T-helper 1 cell (primary cell): ENCODE data around the gene ARL8A.
A peak's percentile ranks its signal among the peaks of the same experiment; 100 is the strongest.
"Not testable (repeated sequence)": the region's sequence is repeated elsewhere in the genome, so short reads cannot be mapped to it uniquely, and the experiment has no call there.

Experiments
- DNase-seq, 5 donors: peaks; one replicate each; pipeline ENCODE4 v3.0.0-alpha.2; 2012 to 2020

Gene ARL8A

GRCh38 chr1:202173993-202174392 is 29.5 kb upstream of the ARL8A start:
- DNase-seq = no peak

GRCh38 chr1:202172015-202172355 is 27.4 kb upstream of the ARL8A start:
- peak in 1 of 5 donors; percentile 23 for DNase-seq

GRCh38 chr1:202171292-202172014 is 26.9 kb upstream of the ARL8A start:
- DNase-seq = no peak

- no peak for DNase-seq
These were observed 26.2 kb upstream of the ARL8A start for GRCh38 chr1:202170726-202171125.

GRCh38 chr1:202168861-202169260 is 24.3 kb upstream of the ARL8A start:
- no peak for DNase-seq

GRCh38 chr1:202167708-202168415 is 23.3 kb upstream of the ARL8A start:
- no peak for DNase-seq

GRCh38 chr1:202167054-202167453 is 22.5 kb upstream of the ARL8A start:
- DNase-seq = not testable (repeated sequence)

GRCh38 chr1:202165942-202166843 is 21.7 kb upstream of the ARL8A start:
- DNase-seq = no peak

GRCh38 chr1:202165267-202165941 is 20.9 kb upstream of the ARL8A start:
- peak in 2 of 5 donors; percentile 34 to 35 for DNase-seq

- peak; percentile 59 to 77 (median 73) for DNase-seq
These were observed 19.9 kb upstream of the ARL8A start for GRCh38 chr1:202164271-202165037.

- no peak for DNase-seq
These were observed 19.0 kb upstream of the ARL8A start for GRCh38 chr1:202163281-202164270.

- peak in 1 of 5 donors; percentile 43 for DNase-seq
These were observed 18.1 kb upstream of the ARL8A start for GRCh38 chr1:202162418-202163280.

GRCh38 chr1:202162047-202162417 is 17.5 kb upstream of the ARL8A start:
- DNase-seq = peak in 2 of 5 donors; percentile 43 to 63

- peak in 1 of 5 donors; percentile 24 for DNase-seq
These were observed 16.9 kb upstream of the ARL8A start for GRCh38 chr1:202161151-202162046.

GRCh38 chr1:202160377-202160940 is 15.9 kb upstream of the ARL8A start, which contains the start of gene PTPN7:
PTPN7 (minus strand) TSS chr1:202160602; CDS start chr1:202159402, 1,200 bp downstream.
- DNase-seq = peak; percentile 48 to 86 (median 69)

GRCh38 chr1:202159534-202160371 is 15.2 kb upstream of the ARL8A start:
- peak in 3 of 5 donors; percentile 33 to 82 (median 49) for DNase-seq
